Measurements from ENCODE around the gene ABI2. TPM values are rescaled to one million over a fixed set of nuclear protein-coding genes. Genes with fewer than 3 reads are reported as not detected.
"Not testable (repeated sequence)": the region's sequence is repeated elsewhere in the genome, so short reads cannot be mapped to it uniquely, and the experiment has no call there.

ABI2 gene
- total and polyA plus RNA-seq, 2 of the 4 experiments (the other 2 are of a cell fraction), result 35.7 to 54.0 TPM

DNA sequence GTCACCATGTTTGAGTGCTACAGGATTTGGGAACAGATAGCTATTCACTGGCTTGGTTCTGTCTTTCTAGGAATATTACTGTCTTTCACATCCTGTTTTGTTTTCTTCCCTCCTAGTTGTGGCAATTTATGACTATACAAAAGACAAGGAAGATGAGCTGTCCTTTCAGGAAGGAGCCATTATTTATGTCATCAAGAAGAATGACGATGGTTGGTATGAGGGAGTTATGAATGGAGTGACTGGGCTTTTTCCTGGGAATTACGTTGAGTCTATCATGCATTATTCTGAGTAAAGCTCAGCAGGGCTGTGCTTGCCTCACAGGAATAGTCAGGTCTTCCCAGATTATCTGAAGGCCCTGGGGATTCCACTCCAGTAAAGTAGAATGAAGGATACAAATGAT, 98.9 kb downstream of the ABI2 start:
- H3K9me3 ChIP-seq (ENCODE audit: control insufficient read depth, insufficient read depth, low read length), result no peaks in the 10 kb centered on the region
- H3K4me3 ChIP-seq (ENCODE audit: insufficient read depth, low read depth, low read length), result no peak overlapping the region
- no peak overlapping the region for H2BK120ac ChIP-seq (ENCODE audit: low read depth, low read length)
- no peak overlapping the region for H4K5ac ChIP-seq (ENCODE audit: low read depth, low read length)
- intact Hi-C loops (cut with micrococcal nuclease), result loop anchor here (10.0 kb wide), 1 partner anchor 162 kb away; no protein-coding TSS in a partner anchor
- CTCF ChIA-PET, result no interaction called here
- no peaks in the 10 kb centered on the region for H3K27me3 ChIP-seq (ENCODE audit: control insufficient read depth, insufficient read depth, low read length)
- no peak for TF ChIP-seq MAFK (IDR thresholded peaks at IDR 0.05; ENCODE audit: low read depth, low read length)
- peak; percentile 44; the same call in 1 of the 2 replicates for TF ChIP-seq NFE2L2 (IDR thresholded peaks at IDR 0.05; ENCODE audit: low read depth, low read length)
- no CpG with 5 or more reads among the region's 2 CpGs for WGBS, 2 experiments (ENCODE audit: extremely low coverage in 2 of 2, insufficient read length in 1 of 2)
- H4K8ac ChIP-seq (ENCODE audit: low read depth in 2 of 2, low read length in 2 of 2), result no peak overlapping the region
- H2AK5ac ChIP-seq (ENCODE audit: low read depth, low read length), result no peak overlapping the region
- POLR2A ChIA-PET (ENCODE audit: unreplicated experiment), result interaction anchor here (0.6 kb wide), 1 partner anchor 94 kb away, joined by 4 read pairs; no protein-coding TSS in a partner anchor
- H4K20me1 ChIP-seq (ENCODE audit: insufficient read depth, low read length), result no peaks in the 10 kb centered on the region
- dilution Hi-C loops (cut with HindIII; ENCODE audit: low sequenced_read_pairs, unreplicated experiment), result no loop called here
- H3K4me1 ChIP-seq (ENCODE audit: control insufficient read depth, insufficient read depth, low read length), result no peaks in the 10 kb centered on the region
- no peak overlapping the region for H3K4ac ChIP-seq (ENCODE audit: low read depth, low read length)
- H3K36me3 ChIP-seq (ENCODE audit: control insufficient read depth, insufficient read depth, low read length), result peaks cover 3% of the 10 kb centered on the region
- H3K23ac ChIP-seq (ENCODE audit: low read depth, low read length), result no peak overlapping the region
- no peak overlapping the region for H3K56ac ChIP-seq (ENCODE audit: extremely low read depth, insufficient read depth, low read length)
- ATAC-seq (ENCODE audit: low read depth) (peak; percentile 32; the same call in 1 of the 2 replicates), DNase-seq (peak; percentile 49)
- no peak overlapping the region for H2AFZ ChIP-seq (replicated peaks; ENCODE audit: low read length, poor library complexity)
- H3K27ac ChIP-seq (ENCODE audit: insufficient read depth, low read length), result no peak overlapping the region
- no peak overlapping the region for H3K18ac ChIP-seq (ENCODE audit: low read depth, low read length)
- H2AK9ac ChIP-seq (replicated peaks; ENCODE audit: low read depth, low read length, poor library complexity), result no peak overlapping the region
- no peak overlapping the region for H4K91ac ChIP-seq (ENCODE audit: insufficient read depth, low read depth, low read length)
- peaks cover 5% of the 10 kb centered on the region; the same call in 1 of the 2 replicates for H3K9me1 ChIP-seq (ENCODE audit: insufficient read depth, low read length)
- no peak overlapping the region for H2BK5ac ChIP-seq (ENCODE audit: low read depth, low read length, poor library complexity, severe bottlenecking)
- in situ Hi-C loops (cut with MboI; ENCODE audit: low sequenced_read_pairs), result no loop called here
- H2BK20ac ChIP-seq (ENCODE audit: low read depth, low read length), result no peak overlapping the region
- H2BK15ac ChIP-seq (ENCODE audit: low read depth, low read length), result no peak overlapping the region
- no TSS peak for BruUV-seq (replicated peaks)
- no peak overlapping the region for H3K4me2 ChIP-seq (ENCODE audit: low read depth, low read length)
- no peak overlapping the region for H3K14ac ChIP-seq (replicated peaks; ENCODE audit: low read depth, low read length)
- no peak overlapping the region for H3K9ac ChIP-seq (ENCODE audit: low read depth, low read length)
- peaks cover 7 to 23% of the 10 kb centered on the region in 2 experiments for H3K79me1 ChIP-seq (ENCODE audit: low read depth in 1 of 2, low read length in 2 of 2)

DNA sequence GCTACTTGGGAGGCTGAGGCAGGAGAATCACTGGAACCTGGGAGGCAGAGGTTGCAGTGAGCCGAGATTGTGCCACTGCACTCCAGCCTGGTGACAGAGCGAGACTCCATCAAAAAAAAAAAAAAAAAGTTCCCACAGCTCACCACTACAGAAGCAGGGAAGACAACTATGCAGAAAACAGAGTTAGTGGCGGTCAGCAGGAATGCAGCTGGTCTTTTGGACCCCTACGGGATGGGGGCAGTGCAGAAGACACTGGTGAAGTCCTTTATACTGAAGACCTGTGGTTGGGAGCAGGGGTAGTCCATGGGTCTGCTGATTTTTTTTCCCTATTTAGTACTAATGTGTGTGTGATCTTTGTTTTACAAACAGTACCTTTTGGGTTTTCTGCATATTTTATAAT, 101.4 kb downstream of the ABI2 start:
- ChIA-PET CTCF (interaction anchor here (0.7 kb wide), 1 partner anchor 16 kb away, joined by 3 read pairs; no protein-coding TSS in a partner anchor), POLR2A (ENCODE audit: unreplicated experiment) (interaction anchor here (0.6 kb wide), 1 partner anchor 225 kb away, joined by 9 read pairs; no protein-coding TSS in a partner anchor)
- BruUV-seq (replicated peaks), result not testable (repeated sequence)

More for the DNA sequence above, 101.4 kb downstream of the ABI2 start:
- H4K5ac ChIP-seq (ENCODE audit: low read depth, low read length); H3K9ac ChIP-seq (ENCODE audit: low read depth, low read length); H3K27ac ChIP-seq (ENCODE audit: insufficient read depth, low read length); H3K27me3 ChIP-seq (ENCODE audit: control insufficient read depth, insufficient read depth, low read length); H4K91ac ChIP-seq (ENCODE audit: insufficient read depth, low read depth, low read length); ATAC-seq (ENCODE audit: low read depth); H2BK120ac ChIP-seq (ENCODE audit: low read depth, low read length); H2BK15ac ChIP-seq (ENCODE audit: low read depth, low read length); H2AK5ac ChIP-seq (ENCODE audit: low read depth, low read length); H3K4me3 ChIP-seq (ENCODE audit: insufficient read depth, low read depth, low read length); H3K9me3 ChIP-seq (ENCODE audit: control insufficient read depth, insufficient read depth, low read length); H3K14ac ChIP-seq (replicated peaks; ENCODE audit: low read depth, low read length); H3K4me2 ChIP-seq (ENCODE audit: low read depth, low read length); H3K9me1 ChIP-seq (ENCODE audit: insufficient read depth, low read length); H2BK5ac ChIP-seq (ENCODE audit: low read depth, low read length, poor library complexity, severe bottlenecking); dilution Hi-C loops (cut with HindIII; ENCODE audit: low sequenced_read_pairs, unreplicated experiment); H2AK9ac ChIP-seq (replicated peaks; ENCODE audit: low read depth, low read length, poor library complexity); H2AFZ ChIP-seq (replicated peaks; ENCODE audit: low read length, poor library complexity); H3K4me1 ChIP-seq (ENCODE audit: control insufficient read depth, insufficient read depth, low read length); H3K18ac ChIP-seq (ENCODE audit: low read depth, low read length); DNase-seq; H3K23ac ChIP-seq (ENCODE audit: low read depth, low read length); H3K56ac ChIP-seq (ENCODE audit: extremely low read depth, insufficient read depth, low read length); H2BK20ac ChIP-seq (ENCODE audit: low read depth, low read length); H4K20me1 ChIP-seq (ENCODE audit: insufficient read depth, low read length); in situ Hi-C loops (cut with MboI; ENCODE audit: low sequenced_read_pairs); H4K8ac ChIP-seq (ENCODE audit: low read depth in 2 of 2, low read length in 2 of 2); H3K4ac ChIP-seq (ENCODE audit: low read depth, low read length); H3K36me3 ChIP-seq (ENCODE audit: control insufficient read depth, insufficient read depth, low read length): not testable (repeated sequence)
- H3K79me1 ChIP-seq (ENCODE audit: low read depth in 1 of 2, low read length in 2 of 2), result peaks cover 9 to 27% of the 10 kb centered on the region in 2 experiments
- no CpG with 5 or more reads among the region's 4 CpGs for WGBS, 2 experiments (ENCODE audit: extremely low coverage in 2 of 2, insufficient read length in 1 of 2)
- intact Hi-C loops (cut with micrococcal nuclease), result loop anchor here (10.0 kb wide), 1 partner anchor 165 kb away; no protein-coding TSS in a partner anchor
